HAP-1 (cell line): Measurements from ENCODE around the gene SSBP1.
"Not testable (repeated sequence)": the region's sequence is repeated elsewhere in the genome, so short reads cannot be mapped to it uniquely, and the experiment has no call there.

ENCODE experiments used
- DNase-seq, 2 experiments: peaks; one replicate each; pipeline ENCODE4 v3.0.0-alpha.2; 2016 to 2020; ENCODE audit warnings: low spot score in 2 of 2
- H3K27me3 ChIP-seq: fragments of 250-450 bp; sonication (Bioruptor Pico); 2 replicates; pipeline ENCODE4 v1.5.1; 2020; ENCODE audit warnings: low read depth, mild to moderate bottlenecking, moderate library complexity
- H3K36me3 ChIP-seq: fragments of 250-450 bp; sonication (Bioruptor Pico); replicated peaks from 2 replicates; pipeline ENCODE4 v1.5.1; 2020; ENCODE audit warnings: mild to moderate bottlenecking
- H3K4me1 ChIP-seq: fragments of 250-450 bp; sonication (Bioruptor Pico); 2 replicates; pipeline ENCODE4 v1.5.1; 2020; ENCODE audit warnings: mild to moderate bottlenecking
- H3K4me3 ChIP-seq: fragments of 250-450 bp; sonication (Bioruptor Pico); 2 replicates; pipeline ENCODE4 v1.5.1; 2020; ENCODE audit warnings: mild to moderate bottlenecking, moderate library complexity
- H3K9me3 ChIP-seq: fragments of 250-450 bp; sonication (Bioruptor Pico); 2 replicates; pipeline ENCODE4 v1.5.1; 2020; ENCODE audit warnings: mild to moderate bottlenecking, moderate library complexity
- in situ Hi-C: fragments of 300-500 bp; cut with MboI; formaldehyde crosslinking; loops from 3 replicates; pipeline ENCODE4 v1.14.3; 2020; ENCODE audit warnings: low sequenced_read_pairs, inconsistent platforms, mixed read lengths

SSBP1 gene

GRCh38 chr7:141715794-141716689 is 22.1 kb upstream of the SSBP1 start:
- Histone ChIP-seq H3K4me3 (no peak overlapping the region), H3K27me3 (no peaks in the 10 kb centered on the region), H3K4me1 (no peaks in the 10 kb centered on the region), H3K36me3 (no peaks in the 10 kb centered on the region), H3K9me3 (no peaks in the 10 kb centered on the region)
- DNase-seq: no peak
- in situ Hi-C loops: no loop called here

- Histone ChIP-seq H3K4me1 (no peaks in the 10 kb centered on the region), H3K36me3 (no peaks in the 10 kb centered on the region), H3K9me3 (no peaks in the 10 kb centered on the region), H3K27me3 (no peaks in the 10 kb centered on the region), H3K4me3 (no peak overlapping the region)
- no peak for DNase-seq
- in situ Hi-C loops: no loop called here
These were observed 20.7 kb upstream of the SSBP1 start for GRCh38 chr7:141717450-141717849.

GRCh38 chr7:141722529-141722928 is 15.6 kb upstream of the SSBP1 start:
- no peak for DNase-seq
- Histone ChIP-seq H3K4me1 (no peaks in the 10 kb centered on the region), H3K27me3 (no peaks in the 10 kb centered on the region), H3K4me3 (no peak overlapping the region), H3K36me3 (no peaks in the 10 kb centered on the region), H3K9me3 (no peaks in the 10 kb centered on the region)
- in situ Hi-C loops: no loop called here

- DNase-seq: no peak
These were observed 9.1 kb upstream of the SSBP1 start for GRCh38 chr7:141729020-141729419.

GRCh38 chr7:141731476-141732149 is 6.5 kb upstream of the SSBP1 start:
- Histone ChIP-seq H3K4me1 (0 out of 2 replicates have a peak, but pooled peaks cover 3% of the 10 kb centered on the region), H3K9me3 (no peaks in the 10 kb centered on the region), H3K36me3 (no peaks in the 10 kb centered on the region), H3K4me3 (no peak overlapping the region), H3K27me3 (no peaks in the 10 kb centered on the region)
- in situ Hi-C loops: no loop called here
- no peak for DNase-seq

More at GRCh38 chr7:141729020-141729419, 9.1 kb upstream of the SSBP1 start:
- no peak overlapping the region for H3K4me3 ChIP-seq
- no peaks in the 10 kb centered on the region for H3K9me3 ChIP-seq
- no peaks in the 10 kb centered on the region for H3K27me3 ChIP-seq
- in situ Hi-C loops: no loop called here
- H3K4me1 ChIP-seq: no peaks in the 10 kb centered on the region
- no peaks in the 10 kb centered on the region for H3K36me3 ChIP-seq

DNA sequence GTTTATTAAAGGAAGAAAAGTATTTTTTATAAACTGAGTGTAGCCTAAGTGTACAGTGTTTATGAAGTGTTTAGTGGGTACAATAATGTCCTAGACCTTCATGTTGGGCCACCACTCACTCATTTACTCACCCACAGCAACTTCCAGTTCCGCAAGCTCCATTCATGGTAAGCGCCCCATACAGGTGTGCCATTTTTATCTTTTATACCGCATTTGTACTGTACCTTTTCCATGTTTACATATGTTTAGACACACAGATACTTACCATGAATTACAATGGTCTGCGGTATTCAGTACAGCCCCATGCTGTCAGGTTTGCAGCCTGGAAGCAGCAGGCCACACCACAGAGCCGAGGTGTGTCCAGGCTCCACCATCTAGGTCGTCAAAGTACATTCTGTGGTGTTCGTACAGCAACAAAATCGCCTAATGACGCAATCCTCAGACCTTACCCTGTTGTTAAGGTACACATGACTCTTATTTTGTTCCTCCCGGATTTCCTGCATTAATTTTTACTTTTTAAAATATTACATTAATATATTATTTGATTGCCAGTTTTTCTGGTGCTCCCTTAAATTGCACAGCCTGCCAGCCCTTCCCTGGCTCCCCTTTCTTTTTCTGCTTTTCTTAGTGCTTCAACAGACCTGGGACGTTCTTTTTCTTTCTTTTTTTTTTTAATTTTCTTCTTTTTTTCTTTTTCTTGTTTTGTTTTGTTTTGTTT is 881 bp upstream of the SSBP1 start:
- peak; percentile 14 to 28 for DNase-seq
- H3K4me3 ChIP-seq: peak overlapping the region; percentile 87

DNA sequence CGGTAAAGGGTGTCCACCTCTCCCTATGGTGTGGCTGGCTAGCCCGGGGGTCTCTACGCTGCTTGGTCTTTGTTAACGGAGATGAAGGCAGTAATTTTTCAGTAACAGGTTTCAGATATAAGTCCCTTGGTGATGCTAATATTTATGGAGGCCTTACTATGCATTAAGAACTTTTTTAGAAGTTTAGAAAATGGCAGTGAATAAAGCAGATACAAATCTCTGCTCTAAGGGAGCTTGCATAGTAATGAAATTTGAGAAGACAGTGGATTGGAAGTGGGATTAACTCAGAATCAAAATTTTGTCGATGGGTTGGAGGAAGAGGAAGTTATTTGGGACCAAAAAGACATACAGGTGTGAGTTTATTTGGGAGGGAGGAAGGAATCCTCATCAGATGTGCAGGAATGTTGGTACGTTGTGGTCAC is 445 bp downstream of the SSBP1 start:
- peaks cover 9% of the 10 kb centered on the region for H3K4me1 ChIP-seq
- in situ Hi-C loops: no loop called here
- no peak for DNase-seq

More for the DNA sequence above, 881 bp upstream of the SSBP1 start:
- no peaks in the 10 kb centered on the region for H3K27me3 ChIP-seq
- peaks cover 9% of the 10 kb centered on the region for H3K4me1 ChIP-seq
- peaks cover 33% of the 10 kb centered on the region for H3K36me3 ChIP-seq
- no peaks in the 10 kb centered on the region for H3K9me3 ChIP-seq
- in situ Hi-C loops: no loop called here

GRCh38 chr7:141739250-141739649 is 1.1 kb downstream of the SSBP1 start:
- H3K4me3 ChIP-seq: peak overlapping the region; percentile 87

More for the DNA sequence above, 445 bp downstream of the SSBP1 start:
- no peaks in the 10 kb centered on the region for H3K9me3 ChIP-seq
- peak overlapping the region; percentile 87 for H3K4me3 ChIP-seq
- H3K36me3 ChIP-seq: peaks cover 46% of the 10 kb centered on the region
- H3K27me3 ChIP-seq: no peaks in the 10 kb centered on the region

GRCh38 chr7:141742229-141742628 is 4.1 kb downstream of the SSBP1 start:
- DNase-seq: no peak
- peaks cover 6% of the 10 kb centered on the region for H3K4me1 ChIP-seq
- no peaks in the 10 kb centered on the region for H3K9me3 ChIP-seq
- H3K36me3 ChIP-seq: peaks cover 82% of the 10 kb centered on the region
- no peaks in the 10 kb centered on the region for H3K27me3 ChIP-seq
- H3K4me3 ChIP-seq: no peak overlapping the region
- in situ Hi-C loops: no loop called here

More at GRCh38 chr7:141739250-141739649, 1.1 kb downstream of the SSBP1 start:
- in situ Hi-C loops: no loop called here
- H3K36me3 ChIP-seq: peaks cover 53% of the 10 kb centered on the region
- no peak for DNase-seq
- peaks cover 9% of the 10 kb centered on the region for H3K4me1 ChIP-seq
- H3K27me3 ChIP-seq: no peaks in the 10 kb centered on the region
- no peaks in the 10 kb centered on the region for H3K9me3 ChIP-seq

DNA sequence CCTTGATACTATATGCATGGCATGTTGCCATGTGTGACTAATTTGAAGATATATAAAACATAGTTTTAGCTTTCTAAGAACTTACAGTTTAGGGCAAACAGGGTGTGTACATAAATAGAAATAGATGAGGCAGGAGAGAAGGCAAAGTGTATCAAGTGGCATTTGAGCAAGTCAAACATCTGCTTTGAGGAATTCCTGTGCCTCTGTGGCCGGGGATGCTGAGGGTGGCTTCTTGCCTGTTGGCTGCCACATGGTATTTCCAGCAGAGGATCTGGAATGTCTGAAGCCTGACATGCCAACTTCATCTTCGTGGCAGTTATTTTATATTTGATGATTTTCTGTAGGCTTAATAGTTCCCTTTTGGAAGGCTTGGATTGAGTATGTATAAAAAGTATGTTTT is 6.0 kb downstream of the SSBP1 start:
- no peaks in the 10 kb centered on the region for H3K9me3 ChIP-seq
- DNase-seq: no peak
- peaks cover 4% of the 10 kb centered on the region for H3K4me1 ChIP-seq
- in situ Hi-C loops: no loop called here
- peaks cover 94% of the 10 kb centered on the region for H3K36me3 ChIP-seq
- H3K4me3 ChIP-seq: no peak overlapping the region
- no peaks in the 10 kb centered on the region for H3K27me3 ChIP-seq

GRCh38 chr7:141748396-141748795 is 10.2 kb downstream of the SSBP1 start:
- DNase-seq: no peak
- Histone ChIP-seq H3K36me3 (peaks cover 93% of the 10 kb centered on the region), H3K9me3 (peaks cover 5% of the 10 kb centered on the region; the same call in 1 of the 2 replicates), H3K4me3 (no peak overlapping the region), H3K27me3 (no peaks in the 10 kb centered on the region), H3K4me1 (no peaks in the 10 kb centered on the region)
- in situ Hi-C loops: no loop called here

DNA sequence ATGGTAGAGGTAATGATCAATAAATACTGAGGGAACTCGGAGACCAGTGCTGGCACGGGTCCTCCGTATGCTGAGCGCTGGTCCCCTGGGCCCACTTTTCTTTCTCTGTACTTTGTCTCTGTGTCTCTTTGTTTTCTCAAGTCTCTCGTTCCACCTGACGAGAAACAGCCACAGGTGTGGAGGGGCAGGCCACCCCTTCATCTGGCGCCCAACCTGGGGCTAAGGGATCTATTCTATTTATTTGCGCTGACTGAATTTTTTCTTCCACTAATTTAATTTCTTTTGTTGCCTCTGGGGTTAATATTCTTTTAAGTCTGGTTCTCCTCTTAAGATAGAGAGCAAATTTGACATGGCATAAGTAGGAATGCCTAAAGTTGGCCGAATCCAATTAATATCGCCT is 13.7 kb downstream of the SSBP1 start:
- in situ Hi-C loops, H3K4me3 ChIP-seq, H3K9me3 ChIP-seq, H3K4me1 ChIP-seq, H3K27me3 ChIP-seq: not testable (repeated sequence)
- peak in 1 of 2 experiments; percentile 29 for DNase-seq
- H3K36me3 ChIP-seq: peaks cover 73% of the 10 kb centered on the region

- H3K36me3 ChIP-seq: peaks cover 73% of the 10 kb centered on the region
- peaks cover 5% of the 10 kb centered on the region; the same call in 1 of the 2 replicates for H3K9me3 ChIP-seq
- H3K4me1 ChIP-seq: no peaks in the 10 kb centered on the region
- H3K4me3 ChIP-seq: no peak overlapping the region
- H3K27me3 ChIP-seq: no peaks in the 10 kb centered on the region
- DNase-seq: no peak
- in situ Hi-C loops: no loop called here
These were observed 14.5 kb downstream of the SSBP1 start for GRCh38 chr7:141752634-141753033.
